Progenitor cell of endocrine pancreas (in vitro differentiated cells): ENCODE data around the gene DNAI1. TPM values are rescaled to one million over a fixed set of nuclear protein-coding genes. Genes with fewer than 3 reads are reported as not detected.
A peak's percentile ranks its signal among the peaks of the same experiment; 100 is the strongest.
"Not testable (repeated sequence)": the region's sequence is repeated elsewhere in the genome, so short reads cannot be mapped to it uniquely, and the experiment has no call there.

Experiments used
- DNase-seq: peaks from one replicate; pipeline ENCODE4 v3.0.0; 2021; ENCODE audit warnings: low spot score; ENCODE audit not compliant: unreplicated experiment
- H3K27ac Mint-ChIP-seq: 2 replicates; pipeline ENCODE4 v1.8.0; 2021; ENCODE audit warnings: mild to moderate bottlenecking, moderate library complexity, mixed read lengths
- H3K27me3 Mint-ChIP-seq: 2 replicates; pipeline ENCODE4 v1.8.0; 2021; ENCODE audit warnings: mixed read lengths
- H3K36me3 Mint-ChIP-seq: 2 replicates; pipeline ENCODE4 v1.8.0; 2022; ENCODE audit warnings: mixed read lengths; ENCODE audit not compliant: insufficient read depth
- H3K4me1 Mint-ChIP-seq: 2 replicates; pipeline ENCODE4 v1.8.0; 2021; ENCODE audit warnings: low read depth, mixed read lengths
- H3K4me3 Mint-ChIP-seq: 2 replicates; pipeline ENCODE4 v1.8.0; 2021; ENCODE audit warnings: low read depth, mild to moderate bottlenecking, moderate library complexity, mixed read lengths
- H3K9me3 Mint-ChIP-seq: 2 replicates; pipeline ENCODE4 v1.8.0; 2021; ENCODE audit warnings: low read depth, mixed read lengths
- CTCF ChIP-seq: fragments of 200-600 bp; sonication (generic); IDR thresholded peaks from one replicate; pipeline ENCODE4 v1.5.0; 2021; ENCODE audit warnings: antibody characterized with exemption, mild to moderate bottlenecking; ENCODE audit not compliant: unreplicated experiment
- total RNA-seq: library from RNA; stranded (reverse); gene quantifications from 2 replicates; pipeline ENCODE4 v1.2.1, GENCODE V29; 2021

Gene DNAI1
- total RNA-seq, 1 donor from 2014 or later: 1.2 TPM

- Mint-ChIP-seq H3K4me1 (no peaks in the 10 kb centered on the region), H3K27me3 (peaks cover 20% of the 10 kb centered on the region), H3K4me3 (no peak overlapping the region), H3K9me3 (peaks cover 4% of the 10 kb centered on the region), H3K27ac (no peak overlapping the region), H3K36me3 (no peaks in the 10 kb centered on the region)
- TF ChIP-seq CTCF: no peak
- DNase-seq: no peak
These were observed 20.8 kb downstream of the DNAI1 start for GRCh38 chr9:34479431-34479866.

- not testable (repeated sequence) for H3K4me1 Mint-ChIP-seq, H3K27me3 Mint-ChIP-seq, H3K36me3 Mint-ChIP-seq, H3K9me3 Mint-ChIP-seq, DNase-seq, H3K4me3 Mint-ChIP-seq
- H3K27ac Mint-ChIP-seq: peak overlapping the region; percentile 8
These were observed 23.0 kb downstream of the DNAI1 start for GRCh38 chr9:34481620-34482019.

- H3K4me1 Mint-ChIP-seq, H3K4me3 Mint-ChIP-seq, H3K27me3 Mint-ChIP-seq, H3K36me3 Mint-ChIP-seq, H3K9me3 Mint-ChIP-seq, DNase-seq, H3K27ac Mint-ChIP-seq: not testable (repeated sequence)
These were observed 24.1 kb downstream of the DNAI1 start for GRCh38 chr9:34482746-34483145.

- Mint-ChIP-seq H3K36me3 (no peaks in the 10 kb centered on the region), H3K9me3 (peaks cover 4% of the 10 kb centered on the region), H3K27me3 (peaks cover 14% of the 10 kb centered on the region), H3K4me1 (no peaks in the 10 kb centered on the region), H3K4me3 (no peak overlapping the region), H3K27ac (no peak overlapping the region)
- no peak for TF ChIP-seq CTCF
- DNase-seq: no peak
These were observed 26.1 kb downstream of the DNAI1 start for GRCh38 chr9:34484678-34485077.

GRCh38 chr9:34485822-34486221 is 27.2 kb downstream of the DNAI1 start:
- no peak for DNase-seq
- Mint-ChIP-seq H3K9me3 (peaks cover 4% of the 10 kb centered on the region), H3K27me3 (peaks cover 14% of the 10 kb centered on the region), H3K4me1 (no peaks in the 10 kb centered on the region), H3K36me3 (no peaks in the 10 kb centered on the region), H3K27ac (no peak overlapping the region), H3K4me3 (no peak overlapping the region)
- TF ChIP-seq CTCF: no peak

- Mint-ChIP-seq H3K9me3 (peaks cover 2% of the 10 kb centered on the region), H3K4me1 (no peaks in the 10 kb centered on the region), H3K27me3 (peaks cover 18% of the 10 kb centered on the region), H3K4me3 (no peak overlapping the region), H3K36me3 (no peaks in the 10 kb centered on the region), H3K27ac (no peak overlapping the region)
- TF ChIP-seq CTCF: no peak
- DNase-seq: no peak
These were observed 28.0 kb downstream of the DNAI1 start for GRCh38 chr9:34486572-34486971.
